Fibroblast of lung (primary cell): ENCODE results near the gene ZFTA.

Experiments
- CTCF ChIP-seq, 2 donors: IDR thresholded peaks in 1 of 2; conservative IDR thresholded peaks in 1 of 2; 1 replicate in 1 of 2; 2 replicates in 1 of 2; pipeline ENCODE4 v1.5.1; 2011 to 2012; ENCODE audit warnings: low read length in 2 of 2, control low read depth in 1 of 2, inconsistent platforms in 1 of 2, low read depth in 1 of 2, mild to moderate bottlenecking in 1 of 2
- EZH2 ChIP-seq: IDR thresholded peaks from 2 replicates; pipeline ENCODE4 v1.5.1; 2012; ENCODE audit warnings: low read length, control low read depth, mild to moderate bottlenecking; ENCODE audit errors: missing control alignments

- TF ChIP-seq EZH2 (no peak), CTCF (conservative IDR thresholded peaks at IDR 0.05 in 1 of 2, IDR thresholded peaks at IDR 0.05 in 1 of 2; ENCODE audit: low read depth in 1 of 2, low read length in 2 of 2) (no peak)
Measured at GRCh38 chr11:63816166-63816565, 47.6 kb upstream of the ZFTA start.
